Astrocyte (in vitro differentiated cells and primary cell): ENCODE measurements around the gene COL9A1. TPM values are rescaled to one million over a fixed set of nuclear protein-coding genes. Genes with fewer than 3 reads are reported as not detected.

ENCODE experiments used
- DNase-seq: peaks from one replicate; pipeline ENCODE4 v3.0.0-alpha.2; 2010; ENCODE audit warnings: low read depth
- FAIRE-seq: peaks from 2 replicates; lab custom pipeline; 2011; peaks lifted over from hg19 to GRCh38; lab: Jason Lieb, UNC
- H2AFZ ChIP-seq: 2 replicates; pipeline ENCODE4 v1.6.0; 2012; ENCODE audit warnings: low read depth, low read length, inconsistent platforms
- H3K27ac ChIP-seq: 2 replicates; pipeline ENCODE4 v1.5.1; 2011; ENCODE audit warnings: low read depth, low read length, inconsistent platforms
- H3K27me3 ChIP-seq: 2 replicates; pipeline ENCODE4 v1.6.0; 2011; ENCODE audit warnings: low read length, inconsistent platforms; ENCODE audit not compliant: insufficient read depth
- H3K36me3 ChIP-seq: 2 replicates; pipeline ENCODE4 v1.5.1; 2011; ENCODE audit warnings: low read length, inconsistent platforms; ENCODE audit not compliant: insufficient read depth
- H3K4me1 ChIP-seq: 2 replicates; pipeline ENCODE4 v1.5.1; 2011; ENCODE audit warnings: low read length, inconsistent platforms; ENCODE audit not compliant: insufficient read depth
- H3K4me2 ChIP-seq: 2 replicates; pipeline ENCODE4 v1.6.0; 2012; ENCODE audit warnings: low read length, inconsistent platforms
- H3K4me3 ChIP-seq: 2 replicates; pipeline ENCODE4 v1.5.1; 2011; ENCODE audit warnings: low read depth, mild to moderate bottlenecking, low read length, inconsistent platforms; ENCODE audit not compliant: insufficient read depth
- H3K79me2 ChIP-seq: 2 replicates; pipeline ENCODE4 v1.6.0; 2012; ENCODE audit warnings: mild to moderate bottlenecking, low read length, inconsistent platforms; ENCODE audit not compliant: insufficient read depth
- H3K9ac ChIP-seq: 2 replicates; pipeline ENCODE4 v1.6.0; 2012; ENCODE audit warnings: mild to moderate bottlenecking, low read length, inconsistent platforms
- H3K9me3 ChIP-seq: 2 replicates; pipeline ENCODE4 v1.5.1; 2012; ENCODE audit warnings: low read depth, mild to moderate bottlenecking, low read length, inconsistent platforms; ENCODE audit not compliant: insufficient read depth
- H4K20me1 ChIP-seq: 2 replicates; pipeline ENCODE4 v1.6.0; 2012; ENCODE audit warnings: low read length, inconsistent platforms; ENCODE audit not compliant: insufficient read depth
- H3K27ac Mint-ChIP-seq: one replicate; pipeline ENCODE4 v1.8.0; 2021; ENCODE audit warnings: mild to moderate bottlenecking, mixed read lengths; ENCODE audit not compliant: unreplicated experiment
- H3K27me3 Mint-ChIP-seq: one replicate; pipeline ENCODE4 v1.8.0; 2021; ENCODE audit warnings: low read depth, mixed read lengths; ENCODE audit not compliant: unreplicated experiment
- H3K36me3 Mint-ChIP-seq: one replicate; pipeline ENCODE4 v1.8.0; 2021; ENCODE audit warnings: low read depth, mixed read lengths; ENCODE audit not compliant: unreplicated experiment
- H3K4me1 Mint-ChIP-seq: one replicate; pipeline ENCODE4 v1.8.0; 2021; ENCODE audit warnings: low read depth, mixed read lengths; ENCODE audit not compliant: unreplicated experiment
- H3K4me3 Mint-ChIP-seq: one replicate; pipeline ENCODE4 v1.8.0; 2021; ENCODE audit warnings: mild to moderate bottlenecking, moderate library complexity, mixed read lengths; ENCODE audit not compliant: unreplicated experiment
- H3K9me3 Mint-ChIP-seq: one replicate; pipeline ENCODE4 v1.8.0; 2021; ENCODE audit warnings: mild to moderate bottlenecking, mixed read lengths; ENCODE audit not compliant: unreplicated experiment
- EZH2 ChIP-seq: IDR thresholded peaks from 2 replicates; pipeline ENCODE4 v1.6.1; 2012; ENCODE audit warnings: mild to moderate bottlenecking, low read length, inconsistent platforms; ENCODE audit not compliant: insufficient read depth
- total RNA-seq: library from RNA; stranded (reverse); gene quantifications from 2 replicates; pipeline ENCODE4 v1.2.1, GENCODE V29; 2021
- TF ChIP-seq, protein P1 (sequence below): IDR thresholded peaks from 2 replicates; pipeline ENCODE4 v1.5.1; 2011; ENCODE audit warnings: low read depth, mild to moderate bottlenecking, inconsistent platforms, low read length, moderate library complexity; ENCODE audit not compliant: insufficient read depth

Gene COL9A1
- total RNA-seq, 1 donor from 2014 or later, result 0.11 TPM

DNA sequence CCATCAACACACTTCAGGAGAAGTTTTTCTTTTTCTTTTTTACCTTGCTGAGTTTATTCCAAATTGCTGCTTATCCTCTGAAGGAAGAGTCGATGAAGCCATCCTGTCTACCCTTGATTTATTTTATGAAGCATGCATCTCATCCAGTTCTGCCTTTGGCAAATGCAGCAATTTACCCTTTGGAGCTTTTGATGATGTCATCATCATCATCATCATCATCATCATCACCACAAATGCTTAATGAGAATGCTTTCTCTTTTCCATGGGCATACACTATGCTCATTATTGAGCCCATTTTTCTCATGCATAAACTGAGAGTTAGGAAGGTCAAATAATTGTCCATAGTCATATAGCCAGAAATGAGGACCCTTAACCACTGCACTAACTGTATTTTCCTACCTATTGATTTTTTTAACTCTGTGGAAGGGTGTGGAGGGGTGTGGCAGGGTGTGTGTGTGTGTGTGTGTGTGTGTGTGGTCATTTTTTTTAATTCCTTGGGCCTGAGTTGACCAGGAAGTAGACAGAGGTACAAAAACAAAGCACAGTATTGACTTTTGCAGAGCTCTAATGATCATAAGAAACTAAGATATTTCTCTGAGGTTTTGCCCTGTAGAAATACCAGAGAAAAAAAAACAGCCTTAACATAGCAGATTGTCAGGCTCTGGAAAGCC is 82.8 kb downstream of the COL9A1 start:
- no peak overlapping the region for H3K27ac Mint-ChIP-seq
- no peak for FAIRE-seq
- H4K20me1 ChIP-seq, result no peaks in the 10 kb centered on the region

DNA sequence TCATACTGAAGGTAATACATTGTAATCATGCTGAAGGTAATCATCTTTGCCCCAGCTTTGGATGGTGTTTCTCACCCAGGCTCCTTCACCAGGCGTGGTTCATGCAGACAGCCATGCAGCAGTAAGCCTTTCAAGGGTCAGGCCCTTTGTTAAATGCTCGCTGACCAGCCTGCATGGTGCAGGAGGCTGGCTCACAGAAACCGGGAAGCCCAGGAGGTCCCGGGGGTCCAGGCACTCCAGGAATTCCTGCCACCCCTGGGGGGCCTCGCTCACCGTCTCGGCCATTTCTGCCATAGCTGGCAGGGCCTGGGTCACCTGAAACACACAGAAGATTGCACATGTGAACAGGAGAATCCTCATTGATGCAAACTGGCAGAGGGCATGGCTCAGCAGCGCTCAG is 86.1 kb downstream of the COL9A1 start:
- no peak for TF ChIP-seq EZH2
- TF ChIP-seq, protein P1, sequence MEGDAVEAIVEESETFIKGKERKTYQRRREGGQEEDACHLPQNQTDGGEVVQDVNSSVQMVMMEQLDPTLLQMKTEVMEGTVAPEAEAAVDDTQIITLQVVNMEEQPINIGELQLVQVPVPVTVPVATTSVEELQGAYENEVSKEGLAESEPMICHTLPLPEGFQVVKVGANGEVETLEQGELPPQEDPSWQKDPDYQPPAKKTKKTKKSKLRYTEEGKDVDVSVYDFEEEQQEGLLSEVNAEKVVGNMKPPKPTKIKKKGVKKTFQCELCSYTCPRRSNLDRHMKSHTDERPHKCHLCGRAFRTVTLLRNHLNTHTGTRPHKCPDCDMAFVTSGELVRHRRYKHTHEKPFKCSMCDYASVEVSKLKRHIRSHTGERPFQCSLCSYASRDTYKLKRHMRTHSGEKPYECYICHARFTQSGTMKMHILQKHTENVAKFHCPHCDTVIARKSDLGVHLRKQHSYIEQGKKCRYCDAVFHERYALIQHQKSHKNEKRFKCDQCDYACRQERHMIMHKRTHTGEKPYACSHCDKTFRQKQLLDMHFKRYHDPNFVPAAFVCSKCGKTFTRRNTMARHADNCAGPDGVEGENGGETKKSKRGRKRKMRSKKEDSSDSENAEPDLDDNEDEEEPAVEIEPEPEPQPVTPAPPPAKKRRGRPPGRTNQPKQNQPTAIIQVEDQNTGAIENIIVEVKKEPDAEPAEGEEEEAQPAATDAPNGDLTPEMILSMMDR, result no peak

More for the DNA sequence above, 82.8 kb downstream of the COL9A1 start:
- no peak overlapping the region for H3K4me3 ChIP-seq
- H3K36me3 Mint-ChIP-seq, result no peaks in the 10 kb centered on the region
- H3K4me1 Mint-ChIP-seq, result no peaks in the 10 kb centered on the region
- H3K4me2 ChIP-seq, result no peak overlapping the region
- no peak for DNase-seq
- H3K9me3 ChIP-seq, result no peaks in the 10 kb centered on the region
- H3K27me3 Mint-ChIP-seq, result peaks cover 14% of the 10 kb centered on the region
- TF ChIP-seq, protein P1, result no peak
- TF ChIP-seq EZH2, result no peak
- H3K36me3 ChIP-seq, result no peaks in the 10 kb centered on the region
- no peaks in the 10 kb centered on the region for H3K79me2 ChIP-seq
- peaks cover 21% of the 10 kb centered on the region for H3K27me3 ChIP-seq
- H3K9ac ChIP-seq, result no peak overlapping the region
- no peak overlapping the region for H2AFZ ChIP-seq
- no peaks in the 10 kb centered on the region for H3K4me1 ChIP-seq
- H3K4me3 Mint-ChIP-seq, result no peak overlapping the region
- peaks cover 2% of the 10 kb centered on the region for H3K9me3 Mint-ChIP-seq
- no peak overlapping the region for H3K27ac ChIP-seq

DNA sequence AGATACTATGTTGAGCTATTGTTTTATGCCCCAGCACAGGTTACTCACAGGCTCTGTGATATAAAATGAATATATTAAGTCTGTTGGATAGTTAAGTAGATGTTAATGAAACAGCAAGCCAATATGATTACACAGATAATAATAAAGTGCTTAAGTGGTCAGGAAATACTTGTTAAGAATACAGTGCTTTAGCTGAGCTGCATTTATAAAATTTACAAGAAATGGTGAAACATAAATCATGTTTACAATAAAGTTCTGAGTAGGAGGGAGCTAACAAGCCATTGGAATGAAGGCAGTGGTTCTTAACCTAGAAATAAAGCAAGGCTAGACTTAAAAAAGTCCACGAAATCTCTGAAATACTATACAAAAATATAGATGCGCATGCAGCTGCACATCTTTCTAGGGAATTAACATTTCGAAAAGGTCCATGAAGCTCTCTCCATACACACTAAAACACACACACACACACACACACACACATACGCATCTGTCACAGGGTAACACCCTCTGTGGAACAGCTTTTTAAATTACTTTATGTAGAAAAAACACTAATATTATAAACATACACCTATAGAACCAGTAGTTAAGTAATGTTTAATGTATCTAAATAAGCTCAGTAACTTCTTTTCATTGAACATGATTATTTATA is 87.3 kb downstream of the COL9A1 start:
- Histone ChIP-seq H3K9me3 (no peaks in the 10 kb centered on the region), H3K9ac (no peak overlapping the region), H3K27me3 (peaks cover 7% of the 10 kb centered on the region), H3K4me1 (no peaks in the 10 kb centered on the region), H3K4me2 (no peak overlapping the region), H3K79me2 (no peaks in the 10 kb centered on the region), H3K36me3 (no peaks in the 10 kb centered on the region), H2AFZ (no peak overlapping the region), H3K27ac (no peak overlapping the region), H3K4me3 (no peak overlapping the region), H4K20me1 (no peaks in the 10 kb centered on the region)
- Mint-ChIP-seq H3K4me3 (no peak overlapping the region), H3K4me1 (no peaks in the 10 kb centered on the region), H3K36me3 (no peaks in the 10 kb centered on the region), H3K27ac (no peak overlapping the region), H3K27me3 (peaks cover 6% of the 10 kb centered on the region), H3K9me3 (peaks cover 2% of the 10 kb centered on the region)
- no peak for FAIRE-seq
- no peak for TF ChIP-seq EZH2
- TF ChIP-seq, protein P1, result no peak
- no peak for DNase-seq

More for the DNA sequence above, 86.1 kb downstream of the COL9A1 start:
- Histone ChIP-seq H3K9ac (no peak overlapping the region), H3K36me3 (no peaks in the 10 kb centered on the region), H3K4me2 (no peak overlapping the region), H3K4me3 (no peak overlapping the region), H2AFZ (no peak overlapping the region), H3K27ac (no peak overlapping the region), H3K27me3 (peaks cover 12% of the 10 kb centered on the region), H3K4me1 (no peaks in the 10 kb centered on the region), H3K79me2 (no peaks in the 10 kb centered on the region), H3K9me3 (no peaks in the 10 kb centered on the region), H4K20me1 (no peaks in the 10 kb centered on the region)
- FAIRE-seq, result no peak
- no peak for DNase-seq
- H3K4me1 Mint-ChIP-seq, result no peaks in the 10 kb centered on the region
- peaks cover 6% of the 10 kb centered on the region for H3K27me3 Mint-ChIP-seq
- no peak overlapping the region for H3K27ac Mint-ChIP-seq
- peaks cover 2% of the 10 kb centered on the region for H3K9me3 Mint-ChIP-seq
- H3K4me3 Mint-ChIP-seq, result no peak overlapping the region
- no peaks in the 10 kb centered on the region for H3K36me3 Mint-ChIP-seq
